K562 (cell line): Measurements from ENCODE around the gene ZNF189. TPM values are rescaled to one million over a fixed set of nuclear protein-coding genes. Genes with fewer than 3 reads are reported as not detected.
A peak's percentile ranks its signal among the peaks of the same experiment; 100 is the strongest.

ENCODE experiments used
- ATAC-seq: fragments of 200-7000 bp; cut with Tn5 transposase; 3 replicates; pipeline ENCODE4 v1.9.1; 2020; ENCODE audit warnings: moderate library complexity
- BruUV-seq: library from RNA; stranded (reverse); fragments of 400-500 nt; replicated peaks from 2 replicates; lab custom pipeline; 2021; lab: Mats Ljungman, UMichigan
- CTCF ChIA-PET: fragments of 300-600 bp; formaldehyde crosslinking; extraction: SDS; loops from one replicate; lab custom pipeline; 2021; ENCODE audit warnings: low intra/inter-chr PET ratio; lab: Yijun Ruan, JAX
- POLR2A ChIA-PET: fragments of 300-600, 350-650 bp; sonication (Branson Sonifier 250); formaldehyde crosslinking; extraction: SDS; loops from one replicate; lab custom pipeline; 2021; ENCODE audit warnings: antibody characterized with exemption, inconsistent platforms; lab: Yijun Ruan, JAX
- DNase-seq, 4 experiments: peaks; one replicate each; pipeline versions ENCODE4 v3.0.0 to v3.0.0-alpha.2; 2011 to 2018; ENCODE audit warnings: low spot score in 3 of 4, mixed read lengths in 3 of 4; ENCODE audit errors: extremely low read depth in 1 of 4
- FAIRE-seq: peaks from 2 replicates; lab custom pipeline; 2011; peaks lifted over from hg19 to GRCh38; lab: Jason Lieb, UNC
- H2AFZ ChIP-seq: 2 replicates; pipeline ENCODE4 v1.6.0; 2011; ENCODE audit warnings: low read depth, low read length, control low read depth, inconsistent platforms
- H3K27ac ChIP-seq: fragments of 200-600 bp; 3 replicates; pipeline ENCODE4 v1.8.0; 2011; ENCODE audit warnings: low read depth, mild to moderate bottlenecking, control low read depth, inconsistent platforms, low read length, moderate library complexity, mixed read lengths; ENCODE audit errors: extremely low read depth
- H3K27me3 ChIP-seq, 2 experiments: fragments of 300-600 bp in 1 of 2; 2 replicates in 1 of 2; 3 replicates in 1 of 2; pipeline versions ENCODE4 v1.6.0 to v1.8.0; 2011; ENCODE audit warnings: inconsistent platforms in 2 of 2, low read length in 2 of 2, mild to moderate bottlenecking in 1 of 2, mixed read lengths in 1 of 2, moderate library complexity in 1 of 2; ENCODE audit not compliant: control insufficient read depth in 2 of 2, insufficient read depth in 2 of 2
- H3K36me3 ChIP-seq: fragments of 300-600 bp; 3 replicates; pipeline ENCODE4 v1.8.0; 2011; ENCODE audit warnings: mild to moderate bottlenecking, low read length, inconsistent platforms; ENCODE audit not compliant: control insufficient read depth, insufficient read depth
- H3K4me1 ChIP-seq, 2 experiments: fragments of 200-600 bp in 1 of 2; replicated peaks in 1 of 2; 2 replicates in 1 of 2; 3 replicates in 1 of 2; pipeline versions ENCODE4 v1.5.1 to v1.8.0; 2011; ENCODE audit warnings: inconsistent platforms in 2 of 2, low read length in 2 of 2, mild to moderate bottlenecking in 1 of 2, mixed read lengths in 1 of 2, moderate library complexity in 1 of 2; ENCODE audit not compliant: control insufficient read depth in 2 of 2, insufficient read depth in 2 of 2
- H3K4me2 ChIP-seq: 2 replicates; pipeline ENCODE4 v1.6.1; 2011; ENCODE audit warnings: low read length, control low read depth, inconsistent platforms, mixed read lengths; ENCODE audit not compliant: insufficient read depth
- H3K4me3 ChIP-seq: fragments of 200-600 bp; sonication (generic), shearing (Covaris generic); 2 replicates; pipeline ENCODE4 v1.5.1; 2016; ENCODE audit warnings: control low read depth, inconsistent platforms
- H3K79me2 ChIP-seq: fragments of 200-600 bp; 3 replicates; pipeline ENCODE4 v1.8.0; 2011; ENCODE audit warnings: low read length, inconsistent platforms; ENCODE audit not compliant: control insufficient read depth, insufficient read depth
- H3K9ac ChIP-seq, 2 experiments: 2 replicates each; pipeline versions ENCODE4 v1.6.0 to v1.6.1; 2011; ENCODE audit warnings: low read depth in 2 of 2, low read length in 2 of 2, control low read depth in 1 of 2, inconsistent platforms in 1 of 2, mild to moderate bottlenecking in 1 of 2, mixed read lengths in 1 of 2; ENCODE audit not compliant: insufficient read depth in 1 of 2
- H3K9me1 ChIP-seq: one replicate; pipeline ENCODE4 v1.6.0; 2011; ENCODE audit warnings: inconsistent platforms, mild to moderate bottlenecking, low read length, moderate library complexity; ENCODE audit not compliant: control insufficient read depth, insufficient read depth
- H3K9me3 ChIP-seq: replicated peaks from 2 replicates; pipeline ENCODE4 v1.5.1; 2011; ENCODE audit warnings: low read depth, low read length, inconsistent platforms; ENCODE audit not compliant: control insufficient read depth, insufficient read depth
- H4K20me1 ChIP-seq: replicated peaks from 2 replicates; pipeline ENCODE4 v1.6.1; 2011; ENCODE audit warnings: low read length, inconsistent platforms, mixed read lengths; ENCODE audit not compliant: control insufficient read depth, insufficient read depth
- ARNT ChIP-seq, 2 experiments: fragments of 450-650 bp; IDR thresholded peaks; 2 replicates each; pipeline ENCODE4 v1.6.1; 2016; ENCODE audit warnings: mild to moderate bottlenecking in 1 of 2
- CEBPZ ChIP-seq: fragments of 150-350 bp; IDR thresholded peaks from 2 replicates; pipeline ENCODE4 v1.6.1; 2014; ENCODE audit warnings: low read depth, mild to moderate bottlenecking, low read length, borderline replicate concordance
- CREB3L1 ChIP-seq: fragments of 450-650 bp; IDR thresholded peaks from 2 replicates; pipeline ENCODE4 v1.6.1; 2014; ENCODE audit warnings: low read depth, mild to moderate bottlenecking, moderate library complexity, borderline replicate concordance
- DPF2 ChIP-seq: fragments of 450-650 bp; IDR thresholded peaks from 2 replicates; pipeline ENCODE4 v1.6.1; 2016
- ILF3 ChIP-seq: fragments of 450-650 bp; IDR thresholded peaks from 2 replicates; pipeline ENCODE4 v1.6.1; 2018; ENCODE audit warnings: antibody characterized with exemption, mild to moderate bottlenecking, moderate library complexity, borderline replicate concordance
- KDM1A ChIP-seq, 2 experiments: fragments of 450-650 bp; IDR thresholded peaks; 2 replicates each; pipeline ENCODE4 v1.6.1; 2016; ENCODE audit warnings: mild to moderate bottlenecking in 2 of 2
- SMAD3 ChIP-seq: fragments of 450-650 bp; formaldehyde crosslinking; conservative IDR thresholded peaks from 2 replicates; pipeline ENCODE4 v1.4.0; 2020; ENCODE audit warnings: mild to moderate bottlenecking
- TAF1 ChIP-seq: IDR thresholded peaks from 2 replicates; pipeline ENCODE4 v1.6.1; 2011; ENCODE audit warnings: mild to moderate bottlenecking, low read length, moderate library complexity; ENCODE audit not compliant: insufficient read depth, control insufficient read depth, severe bottlenecking; ENCODE audit errors: extremely low read depth
- THAP7 ChIP-seq: fragments of 250-450 bp; sonication (Bioruptor Pico); IDR thresholded peaks from 2 replicates; pipeline ENCODE4 v1.5.0; 2021
- XRCC5 ChIP-seq: fragments of 200-400 bp; formaldehyde crosslinking; IDR thresholded peaks from 2 replicates; pipeline ENCODE4 v1.6.1; 2017; ENCODE audit warnings: low read depth, mild to moderate bottlenecking, low read length
- YY1 ChIP-seq, 3 experiments: IDR thresholded peaks; 2 replicates each; pipeline ENCODE4 v1.6.1; 2011; ENCODE audit warnings: low read length in 2 of 3, mild to moderate bottlenecking in 2 of 3, moderate library complexity in 2 of 3, borderline replicate concordance in 1 of 3, control low read depth in 1 of 3, low read depth in 1 of 3; ENCODE audit not compliant: insufficient read depth in 3 of 3, insufficient replicate concordance in 2 of 3, control insufficient read depth in 1 of 3, insufficient read length in 1 of 3; ENCODE audit errors: extremely low read depth in 1 of 3
- ZNF280B ChIP-seq: fragments of 250-450 bp; sonication (Bioruptor Pico); IDR thresholded peaks from 2 replicates; pipeline ENCODE4 v1.5.1; 2021; ENCODE audit warnings: mild to moderate bottlenecking
- ZNF57 ChIP-seq: fragments of 450-650 bp; formaldehyde crosslinking; IDR thresholded peaks from 2 replicates; pipeline ENCODE4 v1.4.0; 2020; ENCODE audit warnings: mild to moderate bottlenecking, moderate library complexity
- ZNF586 ChIP-seq: fragments of 450-650 bp; formaldehyde crosslinking; conservative IDR thresholded peaks from 2 replicates; pipeline ENCODE4 v1.4.0; 2020; ENCODE audit warnings: mild to moderate bottlenecking, moderate library complexity
- ZNF696 ChIP-seq: fragments of 250-450 bp; sonication (Bioruptor Pico); conservative IDR thresholded peaks from 2 replicates; pipeline ENCODE4 v1.4.0; 2020; ENCODE audit warnings: mild to moderate bottlenecking, moderate library complexity
- ZNF780A ChIP-seq: fragments of 250-450 bp; sonication (Bioruptor Pico); IDR thresholded peaks from 2 replicates; pipeline ENCODE4 v1.5.0; 2021; ENCODE audit warnings: mild to moderate bottlenecking
- WGBS: fragments of 100-300 bp; shearing (Covaris generic); methylation state at CpG from one replicate; pipeline ENCODE4 v1.1.6; 2016; ENCODE audit warnings: low coverage, mixed read lengths; ENCODE audit not compliant: insufficient coverage; ENCODE audit errors: missing lambda C conversion rate; 5-methylcytosine and 5-hydroxymethylcytosine counted together
- in situ Hi-C: fragments of 300-500 bp; cut with MboI; formaldehyde crosslinking; loops from 4 replicates; pipeline ENCODE4 v1.15.0; 2018; ENCODE audit warnings: inconsistent platforms, mixed read lengths
- intact Hi-C: fragments of 100-400 bp; cut with micrococcal nuclease; formaldehyde crosslinking; loops from 2 replicates; pipeline ENCODE4 v1.14.2; 2022
- polyA plus RNA-seq, 8 experiments: library from polyadenylated mRNA; depleted of rRNA in 4 of 8; stranded (reverse) in 5 of 8; unstranded in 3 of 8; fragments of >200 nt; fragmentation: Nextera tagmentation in 2 of 8; fragmentation: Illumina TruSeq in 1 of 8; extraction: Ambion mirVana in 2 of 8; extraction: Trizol in 1 of 8; gene quantifications; 2 replicates each; pipeline versions ENCODE4 v1.2.1 to v1.2.3, GENCODE V29; 2011 to 2014; ENCODE audit warnings: inconsistent platforms in 1 of 8, missing spikeins in 1 of 8
- total RNA-seq, 7 experiments: library from RNA; depleted of rRNA in 6 of 7; stranded (reverse); fragments of >200 nt in 6 of 7; fragmentation: Illumina TruSeq in 2 of 7; extraction: Trizol in 2 of 7; gene quantifications; 2 replicates each; pipeline versions ENCODE4 v1.2.1 to v1.2.3, GENCODE V29; 2011 to 2021; ENCODE audit warnings: low replicate concordance in 1 of 7

ZNF189 gene
- total and polyA plus RNA-seq, 9 of the 15 experiments (the other 6 are each of a cell fraction or from before 2014, with no cell fraction given) = 2.4 to 15.3 (median 6.4) TPM

- Histone ChIP-seq H3K9me3 (no peaks in the 10 kb centered on the region), H3K4me1 (peaks cover 16 to 46% of the 10 kb centered on the region in 2 experiments), H3K27ac (peak overlapping the region; percentile 9; the same call in 1 of the 3 replicates), H3K27me3 (no peaks in the 10 kb centered on the region), H3K79me2 (no peaks in the 10 kb centered on the region), H2AFZ (peak overlapping the region; percentile 60), H3K9me1 (no peaks in the 10 kb centered on the region), H3K9ac (no peak overlapping the region; a peak in 1 of 4 replicates), H3K4me3 (no peak overlapping the region), H4K20me1 (no peaks in the 10 kb centered on the region), H3K4me2 (no peak overlapping the region), H3K36me3 (no peaks in the 10 kb centered on the region)
- intact Hi-C loops = no loop called here
- DNase-seq (no peak), FAIRE-seq (no peak), ATAC-seq (peak; percentile 8; the same call in 1 of the 3 replicates)
- in situ Hi-C loops = no loop called here
- CTCF ChIA-PET = no interaction called here
- WGBS = 42% methylated on average over 2 of the region's 2 CpGs
- POLR2A ChIA-PET = interaction anchor here (0.9 kb wide), 1 partner anchor 29 kb away, joined by 4 read pairs; the partner anchor contains the start of genes MRPL50 and ZNF189
- no TSS peak for BruUV-seq
- TF ChIP-seq ZNF586 (CRISPR knock-in tag) (no peak), ZNF280B (CRISPR knock-in tag) (no peak), ARNT (IDR thresholded peaks at IDR 0.05) (no peak), XRCC5 (no peak), DPF2 (no peak), KDM1A (IDR thresholded peaks at IDR 0.05) (no peak), CREB3L1 (no peak), TAF1 (no peak), CEBPZ (no peak), ZNF57 (CRISPR knock-in tag) (no peak), ILF3 (no peak), YY1 (IDR thresholded peaks at IDR 0.05; ENCODE audit: borderline replicate concordance in 1 of 3, control insufficient read depth in 1 of 3, extremely low read depth in 1 of 3, insufficient read depth in 3 of 3, insufficient read length in 1 of 3, insufficient replicate concordance in 2 of 3, low read depth in 1 of 3, low read length in 2 of 3) (no peak), THAP7 (CRISPR knock-in tag) (no peak), SMAD3 (CRISPR knock-in tag) (no peak), ZNF780A (CRISPR knock-in tag) (no peak), ZNF696 (CRISPR knock-in tag) (no peak)
These were observed 29.4 kb upstream of the ZNF189 start for GRCh38 chr9:101369286-101369685.
